Loucy (cell line): ENCODE measurements around the gene OR51G2.

Experiments
- H2AFZ ChIP-seq: fragments of 200-600 bp; sonication (generic); 2 replicates; pipeline ENCODE4 v1.6.0; 2016; ENCODE audit warnings: antibody characterized with exemption, mild to moderate bottlenecking, low read length, moderate library complexity
- H3F3A ChIP-seq: fragments of 200-600 bp; 2 replicates; pipeline ENCODE4 v1.6.0; 2016; ENCODE audit warnings: antibody characterized with exemption, low read depth, mild to moderate bottlenecking
- H3K27me3 ChIP-seq: fragments of 200-600 bp; sonication (generic); 2 replicates; pipeline ENCODE4 v1.6.1; 2014; ENCODE audit warnings: low read length, mild to moderate bottlenecking; ENCODE audit not compliant: insufficient read depth, poor library complexity, severe bottlenecking
- H3K36me3 ChIP-seq: fragments of 200-600 bp; sonication (generic); 2 replicates; pipeline ENCODE4 v1.6.1; 2016; ENCODE audit warnings: low read length; ENCODE audit not compliant: insufficient read depth
- H3K4me1 ChIP-seq: fragments of 200-600 bp; sonication (generic); 2 replicates; pipeline ENCODE4 v1.5.1; 2014; ENCODE audit warnings: low read length, mild to moderate bottlenecking; ENCODE audit not compliant: insufficient read depth, poor library complexity, severe bottlenecking
- H3K4me2 ChIP-seq: fragments of 200-600 bp; sonication (generic); 2 replicates; pipeline ENCODE4 v1.6.0; 2014; ENCODE audit warnings: antibody characterized with exemption, low read length, low read depth, mild to moderate bottlenecking; ENCODE audit not compliant: poor library complexity, severe bottlenecking
- H3K4me3 ChIP-seq: fragments of 200-600 bp; sonication (generic); 2 replicates; pipeline ENCODE4 v1.5.1; 2014; ENCODE audit warnings: low read length, mild to moderate bottlenecking, mixed read lengths; ENCODE audit not compliant: poor library complexity, severe bottlenecking
- H3K79me2 ChIP-seq: fragments of 200-600 bp; sonication (generic); 2 replicates; pipeline ENCODE4 v1.6.1; 2014; ENCODE audit warnings: low read length; ENCODE audit not compliant: insufficient read depth
- H3K9ac ChIP-seq: fragments of 200-600 bp; sonication (generic); 2 replicates; pipeline ENCODE4 v1.6.0; 2014; ENCODE audit warnings: mild to moderate bottlenecking, low read depth, low read length, moderate library complexity; ENCODE audit not compliant: poor library complexity, severe bottlenecking
- H3K9me2 ChIP-seq: fragments of 200-600 bp; sonication (generic); replicated peaks from 2 replicates; pipeline ENCODE4 v1.6.1; 2016; ENCODE audit warnings: low read depth, low read length, mixed read lengths
- H3K9me3 ChIP-seq: fragments of 200-600 bp; sonication (generic); 2 replicates; pipeline ENCODE4 v1.6.1; 2014; ENCODE audit warnings: mild to moderate bottlenecking, antibody characterized with exemption, low read length, low read depth; ENCODE audit not compliant: insufficient read depth
- H4K20me1 ChIP-seq: fragments of 200-600 bp; sonication (generic); 2 replicates; pipeline ENCODE4 v1.6.0; 2014; ENCODE audit warnings: antibody characterized with exemption, low read length, mild to moderate bottlenecking; ENCODE audit not compliant: insufficient read depth, poor library complexity, severe bottlenecking
- EZH2phosphoT487 ChIP-seq: fragments of 200-600 bp; IDR thresholded peaks from 2 replicates; pipeline ENCODE4 v1.6.1; 2018; ENCODE audit warnings: antibody characterized with exemption, mild to moderate bottlenecking, moderate library complexity, borderline replicate concordance
- TF ChIP-seq, protein P1 (sequence below): fragments of 200-600 bp; sonication (generic); conservative IDR thresholded peaks from 2 replicates; pipeline ENCODE4 v1.5.1; 2014; ENCODE audit warnings: mild to moderate bottlenecking, antibody characterized with exemption, low read length

OR51G2 gene

DNA sequence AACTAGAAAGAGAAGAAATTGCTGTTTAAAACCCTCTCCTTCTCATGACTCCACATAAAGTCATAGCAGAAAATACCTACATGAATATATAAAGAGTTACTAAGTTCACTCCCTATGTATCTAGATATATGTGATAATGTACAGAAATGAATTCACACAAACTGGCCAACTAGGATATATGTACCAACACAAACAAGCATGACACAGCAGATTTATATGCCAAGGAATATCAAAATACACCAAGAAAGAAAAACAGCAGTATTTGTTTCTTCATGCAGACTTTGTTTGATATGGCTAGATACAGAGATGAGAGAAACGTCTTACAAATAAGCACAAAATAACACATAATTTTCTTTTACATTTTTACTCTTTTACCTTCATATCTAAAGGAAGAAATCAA is 3.2 kb upstream of the OR51G2 start:
- Histone ChIP-seq H3K9me3 (no peaks in the 10 kb centered on the region), H3K36me3 (no peaks in the 10 kb centered on the region), H3F3A (no peaks in the 10 kb centered on the region), H3K4me1 (no peaks in the 10 kb centered on the region), H2AFZ (no peak overlapping the region), H3K4me3 (no peak overlapping the region), H3K9ac (no peak overlapping the region), H3K27me3 (no peaks in the 10 kb centered on the region), H3K9me2 (no peaks in the 10 kb centered on the region), H4K20me1 (no peaks in the 10 kb centered on the region), H3K4me2 (no peak overlapping the region), H3K79me2 (no peaks in the 10 kb centered on the region)
- TF ChIP-seq, protein P1, sequence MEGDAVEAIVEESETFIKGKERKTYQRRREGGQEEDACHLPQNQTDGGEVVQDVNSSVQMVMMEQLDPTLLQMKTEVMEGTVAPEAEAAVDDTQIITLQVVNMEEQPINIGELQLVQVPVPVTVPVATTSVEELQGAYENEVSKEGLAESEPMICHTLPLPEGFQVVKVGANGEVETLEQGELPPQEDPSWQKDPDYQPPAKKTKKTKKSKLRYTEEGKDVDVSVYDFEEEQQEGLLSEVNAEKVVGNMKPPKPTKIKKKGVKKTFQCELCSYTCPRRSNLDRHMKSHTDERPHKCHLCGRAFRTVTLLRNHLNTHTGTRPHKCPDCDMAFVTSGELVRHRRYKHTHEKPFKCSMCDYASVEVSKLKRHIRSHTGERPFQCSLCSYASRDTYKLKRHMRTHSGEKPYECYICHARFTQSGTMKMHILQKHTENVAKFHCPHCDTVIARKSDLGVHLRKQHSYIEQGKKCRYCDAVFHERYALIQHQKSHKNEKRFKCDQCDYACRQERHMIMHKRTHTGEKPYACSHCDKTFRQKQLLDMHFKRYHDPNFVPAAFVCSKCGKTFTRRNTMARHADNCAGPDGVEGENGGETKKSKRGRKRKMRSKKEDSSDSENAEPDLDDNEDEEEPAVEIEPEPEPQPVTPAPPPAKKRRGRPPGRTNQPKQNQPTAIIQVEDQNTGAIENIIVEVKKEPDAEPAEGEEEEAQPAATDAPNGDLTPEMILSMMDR, result no peak
- no peak for TF ChIP-seq EZH2phosphoT487

DNA sequence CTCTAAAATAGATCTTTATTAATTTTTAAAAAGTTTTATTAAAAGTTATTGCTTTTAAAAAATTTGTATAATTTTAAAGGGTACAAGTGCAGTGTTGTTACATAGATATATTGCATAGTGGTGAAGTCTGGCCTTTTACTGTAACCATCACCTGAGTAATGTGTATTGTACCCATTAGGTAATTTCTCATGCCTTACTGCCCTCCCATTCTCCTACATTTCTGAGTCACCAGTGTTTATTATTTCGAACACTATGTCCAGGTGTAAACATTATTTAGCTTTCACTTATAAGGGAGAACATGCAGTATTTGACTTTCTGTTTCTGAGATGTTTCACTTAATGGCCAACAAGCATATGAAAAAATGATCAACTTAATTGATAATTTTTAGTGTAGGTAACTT is 2.6 kb upstream of the OR51G2 start:
- no peaks in the 10 kb centered on the region for H3K27me3 ChIP-seq
- no peaks in the 10 kb centered on the region for H3K79me2 ChIP-seq
- no peak overlapping the region for H3K4me3 ChIP-seq
- H3K9ac ChIP-seq, result no peak overlapping the region
- H3K36me3 ChIP-seq, result no peaks in the 10 kb centered on the region
- H3K9me3 ChIP-seq, result no peaks in the 10 kb centered on the region
- TF ChIP-seq EZH2phosphoT487, result no peak
- TF ChIP-seq, protein P1, result no peak
- H3K4me1 ChIP-seq, result no peaks in the 10 kb centered on the region
- no peaks in the 10 kb centered on the region for H3F3A ChIP-seq
- no peak overlapping the region for H2AFZ ChIP-seq
- H3K4me2 ChIP-seq, result no peak overlapping the region
- no peaks in the 10 kb centered on the region for H3K9me2 ChIP-seq
- no peaks in the 10 kb centered on the region for H4K20me1 ChIP-seq

DNA sequence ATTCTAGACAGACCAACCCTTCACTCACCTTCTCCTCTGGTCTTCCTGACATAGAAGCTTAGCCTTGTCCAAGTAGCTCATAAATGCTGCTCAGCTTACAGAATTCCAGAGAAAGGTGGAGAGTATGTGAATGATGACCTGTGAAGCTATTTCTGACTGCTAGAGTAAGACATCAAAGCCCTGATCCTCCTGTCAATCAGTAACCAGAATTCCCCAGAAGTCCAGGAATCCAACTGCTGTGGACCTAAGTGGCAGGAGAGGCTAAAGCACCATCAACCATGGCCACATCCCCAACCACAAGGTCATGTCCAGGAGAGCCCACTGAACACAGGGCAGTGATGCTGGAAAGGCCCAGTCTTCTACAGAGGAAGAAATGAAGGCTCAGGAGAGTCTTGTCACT is 2.6 kb downstream of the OR51G2 start:
- no peaks in the 10 kb centered on the region for H3K79me2 ChIP-seq
- H3K36me3 ChIP-seq, result no peaks in the 10 kb centered on the region
- no peak overlapping the region for H3K4me2 ChIP-seq
- H3K9me2 ChIP-seq, result no peaks in the 10 kb centered on the region
- no peak overlapping the region for H2AFZ ChIP-seq
- no peaks in the 10 kb centered on the region for H4K20me1 ChIP-seq
- no peaks in the 10 kb centered on the region for H3K27me3 ChIP-seq
- H3K4me3 ChIP-seq, result no peak overlapping the region
- TF ChIP-seq EZH2phosphoT487, result no peak
- TF ChIP-seq, protein P1, result no peak
- no peak overlapping the region for H3K9ac ChIP-seq
- no peaks in the 10 kb centered on the region for H3K9me3 ChIP-seq
- no peaks in the 10 kb centered on the region for H3F3A ChIP-seq
- no peaks in the 10 kb centered on the region for H3K4me1 ChIP-seq
